GM18907 (cell line): ENCODE results near the gene ATXN7L1.
"Not testable (repeated sequence)": the region's sequence is repeated elsewhere in the genome, so short reads cannot be mapped to it uniquely, and the experiment has no call there.

ENCODE experiments used
- ATAC-seq: cut with Tn5 transposase; IDR thresholded peaks from one replicate; pipeline ENCODE4 v1.9.1; 2021; ENCODE audit warnings: mild to moderate bottlenecking, moderate library complexity; ENCODE audit not compliant: unreplicated experiment

The ATXN7L1 gene

DNA sequence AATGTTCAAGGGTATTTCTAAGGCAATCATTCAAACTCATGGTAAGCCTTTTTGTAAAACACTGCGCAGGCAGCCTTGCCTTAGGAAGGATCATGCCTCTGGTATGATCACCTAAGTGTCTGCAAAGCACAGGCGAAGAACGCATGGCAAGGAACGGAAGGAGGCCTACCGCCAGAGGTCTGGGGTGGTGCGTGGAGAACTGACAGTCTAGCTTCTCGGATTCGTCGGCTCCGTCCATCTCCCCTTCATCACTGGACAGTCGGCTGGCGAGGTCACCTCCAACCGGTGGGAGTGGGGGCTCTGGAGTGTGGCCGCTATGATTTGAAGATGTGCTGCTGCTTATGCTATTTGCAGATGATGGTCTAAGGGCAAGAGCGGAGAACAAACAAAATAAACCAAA is 252.5 kb downstream of the ATXN7L1 start:
- ATAC-seq, result no peak

DNA sequence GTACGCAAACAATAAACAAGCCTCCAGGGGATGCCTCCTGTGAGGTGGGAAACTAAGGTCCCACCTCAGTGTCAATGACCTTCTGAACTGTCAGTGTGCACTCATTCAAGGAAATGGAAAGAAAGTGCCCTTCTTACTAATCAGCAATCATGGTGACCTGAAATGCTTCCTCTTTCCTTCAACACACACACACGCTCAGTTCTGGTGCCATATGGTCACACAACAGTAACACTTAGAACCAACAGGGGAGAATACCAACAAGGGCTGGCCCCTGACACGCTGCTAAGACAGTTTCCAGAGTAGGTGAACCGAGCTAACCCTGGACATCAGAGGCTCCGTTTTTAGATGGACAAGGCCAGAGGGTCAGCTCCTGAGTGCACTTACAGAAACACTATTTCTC is 253.0 kb downstream of the ATXN7L1 start:
- ATAC-seq, result no peak

DNA sequence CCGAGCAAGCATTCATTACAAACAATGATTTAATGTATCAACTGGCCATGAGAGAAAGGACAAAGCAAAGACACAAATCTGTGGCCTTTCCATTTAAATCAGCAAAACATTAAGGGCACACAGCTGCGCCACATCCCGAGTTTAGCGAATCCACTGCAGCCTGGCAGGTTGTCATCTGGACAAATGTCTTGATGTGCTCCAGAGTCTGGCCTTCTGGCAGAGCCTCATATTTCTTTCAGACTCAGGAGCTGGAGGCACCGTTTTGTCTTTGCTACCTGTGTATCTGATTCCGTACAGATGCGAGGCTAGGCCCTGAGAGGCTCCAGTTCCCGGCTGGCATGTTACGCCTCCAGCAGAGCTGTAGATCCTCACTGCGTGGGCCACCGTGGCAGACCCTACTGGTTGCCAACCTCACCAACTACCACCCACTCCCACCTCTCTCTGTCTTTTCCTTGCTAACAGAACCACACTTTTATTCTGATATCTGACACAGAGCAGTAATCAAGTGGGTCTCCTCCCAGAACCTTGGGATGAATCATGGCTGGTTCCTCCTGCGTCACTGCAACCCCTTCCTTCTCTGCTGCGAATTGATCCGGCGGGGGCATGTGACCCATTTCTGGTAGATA is 254.2 kb downstream of the ATXN7L1 start:
- no peak for ATAC-seq

DNA sequence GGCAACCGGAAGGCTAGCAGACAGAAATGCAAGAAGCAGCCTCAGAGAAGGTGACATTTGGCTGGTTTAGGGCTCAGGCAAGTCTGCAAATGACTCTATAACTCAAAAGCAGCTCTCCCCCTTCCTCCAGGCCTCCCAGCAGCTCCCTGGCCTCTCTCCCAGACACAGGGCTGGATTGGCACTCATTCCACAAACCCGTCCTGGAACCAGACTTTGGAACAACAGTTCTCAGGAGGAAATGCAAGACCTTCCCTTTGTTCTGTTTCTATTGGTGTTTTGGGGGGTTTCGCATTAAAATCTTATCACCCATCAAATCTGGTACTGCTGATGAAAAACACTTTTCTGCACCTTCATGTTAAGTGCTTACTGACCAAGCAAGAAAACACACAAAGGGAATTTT is 254.8 kb downstream of the ATXN7L1 start:
- ATAC-seq, result no peak

DNA sequence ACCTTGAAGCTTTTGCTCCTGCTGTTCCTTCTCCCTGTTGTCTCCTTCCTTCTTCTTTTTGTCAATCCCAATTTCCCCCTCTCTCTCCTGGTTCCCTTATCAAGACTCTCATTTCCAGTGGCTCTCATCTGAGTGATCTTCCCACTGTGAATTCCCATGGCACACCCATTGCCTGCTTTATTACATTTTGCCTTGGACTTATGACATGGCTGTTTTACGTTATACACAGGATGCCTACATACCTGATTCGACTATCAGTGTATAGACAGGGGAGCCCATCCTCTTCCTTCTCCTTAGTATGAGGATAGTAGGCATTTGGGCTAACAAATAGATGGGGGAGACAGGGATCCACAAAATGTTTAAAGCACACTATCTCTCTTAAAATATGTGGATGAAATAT is 255.2 kb downstream of the ATXN7L1 start:
- ATAC-seq, result no peak

DNA sequence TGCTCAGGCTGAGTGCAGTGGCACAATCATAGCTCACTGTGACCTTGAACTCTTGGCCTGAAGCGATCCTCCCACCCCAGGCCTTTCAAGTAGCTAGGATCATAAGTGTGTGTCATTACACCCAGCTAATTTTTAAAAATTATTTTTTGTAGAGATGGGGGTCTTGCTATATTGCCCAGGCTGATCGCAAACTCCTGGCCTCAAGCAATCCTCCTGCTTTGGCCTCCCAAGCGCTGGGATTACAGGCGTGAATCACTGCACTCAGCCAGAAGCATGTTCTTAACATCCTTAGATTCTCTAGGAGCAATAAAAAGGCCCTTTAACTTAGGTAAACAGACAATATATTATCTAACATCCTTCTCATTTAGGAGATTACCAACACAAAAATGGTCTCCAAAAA is 256.8 kb downstream of the ATXN7L1 start:
- no peak for ATAC-seq

DNA sequence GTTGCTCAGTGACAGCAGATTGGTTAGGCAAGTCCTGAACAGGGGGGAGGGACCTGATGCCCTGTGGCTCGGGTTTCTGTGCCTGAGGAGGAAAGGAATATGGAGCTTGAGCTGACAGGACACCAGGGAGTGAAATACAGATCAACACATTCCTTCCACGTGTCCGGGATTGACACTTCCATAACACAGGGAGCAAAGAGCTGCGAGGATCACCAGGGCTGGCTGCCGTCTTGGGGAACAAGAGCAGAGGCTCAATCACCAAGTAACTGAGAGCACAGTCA is 258.4 kb downstream of the ATXN7L1 start:
- ATAC-seq, result no peak

DNA sequence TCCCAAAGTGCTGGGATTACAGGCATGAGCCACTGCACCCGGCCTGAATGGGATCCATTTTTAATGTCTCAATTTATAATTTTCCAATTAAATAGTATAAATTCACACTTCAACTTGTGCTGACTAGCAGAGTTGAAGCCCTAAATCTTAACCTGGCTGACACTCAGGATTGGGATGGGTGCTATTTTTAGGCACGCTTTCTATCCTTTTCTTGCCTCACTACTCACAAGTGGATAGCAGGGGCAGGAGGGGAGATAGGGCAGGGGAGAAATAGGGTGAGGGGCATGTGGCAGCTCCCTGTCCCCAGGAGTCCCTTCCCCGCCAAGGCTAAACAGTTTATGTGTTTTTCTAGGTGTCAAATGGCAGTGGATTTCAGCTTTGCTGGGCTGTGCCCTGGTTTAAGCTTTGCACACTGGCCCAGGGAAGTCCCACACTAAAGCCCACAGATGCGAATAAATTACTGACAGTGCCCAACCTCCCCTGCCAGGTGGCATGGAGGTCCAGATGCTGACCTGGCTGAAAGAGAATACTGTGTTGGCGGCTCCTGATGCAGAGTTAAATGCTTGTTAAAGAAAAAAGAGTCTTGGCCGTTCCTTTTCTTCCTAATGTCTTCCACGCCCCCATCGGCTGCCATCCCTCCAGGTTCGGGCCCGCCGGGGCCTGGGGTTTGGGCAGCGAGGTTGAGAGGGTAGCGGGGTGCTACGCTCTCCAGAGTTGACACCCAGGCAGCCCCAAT is 259.0 kb downstream of the ATXN7L1 start:
- ATAC-seq, result no peak

DNA sequence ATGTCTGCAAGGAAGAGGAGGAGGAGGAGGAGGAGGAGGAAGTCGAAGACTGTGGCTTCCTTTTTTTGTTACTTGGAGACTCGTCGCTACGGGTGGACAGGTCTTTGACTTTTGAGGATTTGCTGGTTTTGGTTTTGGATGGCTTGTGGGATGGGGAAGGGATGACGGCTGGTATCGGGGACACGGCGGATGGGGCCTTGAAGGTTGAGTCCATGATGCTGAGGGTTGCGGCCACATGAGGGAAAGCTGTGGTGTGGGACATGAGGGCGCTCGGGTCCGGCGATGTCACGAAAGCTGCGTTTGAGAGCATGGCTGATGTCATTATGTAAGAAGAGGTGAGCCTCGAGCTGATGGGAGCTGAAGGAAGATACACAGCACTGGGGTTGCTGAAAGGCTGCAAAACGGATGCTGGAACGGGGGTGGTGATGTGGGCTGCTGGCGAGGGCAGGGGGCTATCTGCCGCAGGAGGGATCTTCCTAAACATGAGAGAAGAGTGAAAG is 262.0 kb downstream of the ATXN7L1 start:
- no peak for ATAC-seq

DNA sequence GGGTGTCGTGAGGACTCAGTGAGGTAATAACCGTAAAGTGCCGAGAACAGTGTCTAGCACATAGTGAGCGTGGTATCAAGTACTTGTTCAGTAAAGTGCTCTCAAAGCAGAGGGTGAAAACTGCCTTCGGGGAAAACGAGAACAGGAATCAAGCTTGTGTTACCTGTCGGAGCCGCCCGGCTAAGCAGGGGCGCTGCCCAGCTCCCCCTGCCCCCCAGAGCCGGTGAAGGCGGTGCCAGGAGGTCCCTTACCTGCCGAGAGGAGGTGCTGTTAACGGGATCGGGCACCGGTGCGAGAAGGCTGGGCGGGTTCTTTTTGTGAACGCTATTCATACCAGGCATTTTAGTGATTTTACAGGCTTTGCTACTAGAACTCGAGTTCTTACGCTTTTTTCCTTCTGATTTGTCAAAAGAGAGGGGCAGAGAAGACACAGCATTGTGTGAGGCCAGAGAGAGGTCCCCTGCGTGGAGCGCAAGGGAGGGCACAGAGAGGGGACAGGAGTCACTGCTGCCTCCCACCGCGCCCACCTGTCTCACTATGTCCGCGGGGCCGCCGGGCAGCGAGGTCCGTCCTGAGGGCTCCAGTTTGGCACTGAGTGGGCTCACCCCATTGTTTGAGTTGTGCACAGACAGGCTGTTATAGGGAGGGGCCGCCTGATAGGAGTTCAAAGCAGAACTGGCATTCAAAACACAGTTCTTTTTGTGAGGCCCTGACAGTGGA is 262.6 kb downstream of the ATXN7L1 start:
- ATAC-seq, result no peak

DNA sequence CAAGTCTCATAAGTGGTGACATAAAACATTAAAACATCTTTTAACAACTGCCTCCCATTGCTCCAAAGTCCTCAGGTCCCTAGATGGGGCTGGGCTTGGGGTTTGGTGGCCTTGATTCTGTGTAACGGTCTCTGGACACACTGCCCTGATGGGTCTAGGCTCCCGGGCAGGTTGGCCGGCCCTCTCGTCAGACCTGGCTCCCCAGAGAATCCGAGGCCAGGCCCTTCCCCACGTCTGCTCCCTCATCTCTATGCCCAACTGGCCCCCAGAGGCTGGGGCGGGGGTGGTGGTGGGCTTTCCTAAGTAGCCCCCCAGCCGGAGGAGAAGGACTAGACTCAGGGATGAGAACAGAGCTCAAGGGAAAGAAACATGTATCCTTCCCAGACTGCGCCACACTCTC is 263.6 kb downstream of the ATXN7L1 start:
- no peak for ATAC-seq

DNA sequence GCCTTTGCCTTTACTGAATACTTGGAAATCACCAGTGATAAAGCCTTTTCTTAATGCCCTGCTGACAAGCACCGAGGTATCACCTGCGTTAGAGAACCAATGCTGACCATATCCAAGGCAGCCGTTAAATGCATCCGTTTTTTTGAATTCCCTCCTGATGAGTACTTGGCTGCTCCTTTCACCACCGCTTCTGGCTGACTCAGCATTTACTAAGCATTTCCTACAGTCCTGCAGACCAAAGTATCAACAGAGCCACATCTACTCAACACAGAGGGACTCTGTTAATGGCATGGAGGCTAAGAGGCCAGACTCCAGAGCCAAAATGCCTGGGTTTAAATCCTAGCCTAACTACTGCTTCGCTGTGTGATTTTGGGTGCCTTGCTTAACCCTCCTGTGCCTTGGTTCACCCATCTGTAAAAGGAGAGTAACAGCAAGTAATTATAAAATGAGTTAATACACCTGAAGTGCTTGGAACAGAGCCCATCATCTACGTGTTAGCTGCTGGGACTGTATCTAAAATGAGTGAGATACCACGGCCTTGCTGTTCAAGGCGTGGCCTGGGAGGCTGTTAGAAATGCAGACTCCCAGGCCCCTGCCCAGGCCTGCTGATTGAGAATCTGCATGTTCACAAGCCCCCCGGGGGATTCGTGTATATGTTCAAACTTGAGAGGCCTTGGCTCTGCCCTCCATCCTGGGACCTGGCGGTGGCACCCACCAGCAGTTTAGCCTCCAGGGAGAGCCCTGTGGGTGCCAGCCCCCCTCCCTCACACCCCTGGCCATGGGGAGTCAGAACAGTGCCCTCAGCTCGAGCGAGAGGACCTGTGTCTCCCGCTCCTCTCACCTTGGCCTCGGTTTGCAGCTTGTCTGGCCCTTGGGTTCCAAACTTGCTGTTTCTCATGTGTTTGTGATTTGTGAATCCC is 264.3 kb downstream of the ATXN7L1 start:
- no peak for ATAC-seq

DNA sequence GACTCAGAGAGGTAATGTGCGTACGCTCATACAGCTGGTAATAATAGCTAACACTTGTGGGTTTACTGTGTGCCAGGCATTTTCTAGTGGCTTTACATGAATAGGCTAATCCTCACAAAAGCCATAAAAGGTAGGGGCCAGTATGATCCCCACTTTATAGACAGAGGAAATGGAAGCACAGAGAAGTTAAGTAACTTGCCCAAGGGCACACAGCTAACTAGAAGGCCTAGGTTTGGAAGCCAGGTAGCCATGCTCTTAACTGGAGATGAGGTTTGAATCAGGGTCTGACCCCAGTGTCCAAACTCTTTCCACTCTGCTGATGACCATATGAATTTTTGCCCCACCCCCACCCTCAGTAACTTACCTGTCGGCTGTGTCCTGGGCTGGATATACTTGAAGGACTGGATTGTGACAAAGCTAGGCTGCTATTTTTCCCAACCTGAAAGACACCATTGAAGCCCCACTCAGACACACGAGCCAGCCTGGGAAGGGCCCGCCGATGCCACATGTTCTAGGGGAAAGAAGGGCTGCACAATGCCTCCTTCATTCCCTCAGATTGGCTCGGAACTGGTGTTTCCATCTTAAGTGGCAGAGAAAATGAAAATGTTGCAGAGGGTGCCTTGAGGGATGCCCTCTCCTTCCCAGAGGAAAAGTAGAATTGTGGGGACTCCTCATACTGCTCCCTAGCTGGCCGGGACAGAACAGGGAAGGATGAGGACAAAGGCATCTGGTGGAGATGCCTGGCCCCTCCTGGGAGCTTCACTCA is 266.1 kb downstream of the ATXN7L1 start:
- no peak for ATAC-seq

DNA sequence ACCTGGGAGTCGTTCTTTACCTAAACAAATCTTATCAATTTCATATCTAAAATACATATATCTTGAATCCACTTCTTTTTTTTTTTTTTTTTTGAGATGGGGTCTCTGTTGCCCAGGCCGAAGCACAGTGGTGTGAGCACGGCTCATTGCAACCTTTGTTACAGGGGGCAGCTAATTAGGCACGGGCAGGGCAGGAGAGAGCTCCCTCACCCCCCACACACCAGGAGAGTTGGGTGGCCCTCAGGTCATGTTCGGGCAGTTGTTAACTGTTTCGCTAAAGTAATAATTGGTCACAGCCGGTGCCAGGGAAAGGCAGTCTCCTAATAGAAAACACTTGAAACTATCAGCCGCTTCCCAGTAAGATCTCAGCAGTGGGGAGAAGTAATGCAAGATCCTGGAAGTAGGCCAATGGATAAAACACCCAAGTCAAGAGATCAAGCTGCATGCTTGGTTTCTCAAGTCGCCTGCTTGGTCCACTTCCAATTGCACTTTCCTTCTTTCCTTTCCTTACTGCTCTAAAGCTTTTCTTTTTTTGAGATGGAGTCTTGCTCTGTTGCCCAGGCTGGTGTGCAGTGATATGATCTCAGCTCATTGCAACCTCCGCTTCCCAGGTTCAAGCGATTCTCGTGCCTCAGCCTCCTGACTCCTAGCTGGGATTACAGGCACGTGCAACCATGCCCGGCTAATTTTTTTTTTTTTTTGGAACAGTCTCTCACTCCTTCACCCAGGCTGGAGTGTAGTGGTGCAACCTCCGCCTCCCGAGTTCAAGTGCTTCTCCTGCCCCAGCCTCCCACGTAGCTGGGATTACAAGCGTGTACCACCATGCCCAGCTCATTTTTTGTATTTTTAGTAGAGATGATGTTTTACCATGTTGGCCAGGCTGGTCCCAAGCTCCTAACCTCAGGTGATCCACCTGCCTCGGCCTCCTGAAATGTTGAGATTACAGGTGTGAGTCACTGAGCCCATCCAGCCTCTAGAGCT is 273.8 kb downstream of the ATXN7L1 start:
- ATAC-seq, result no peak

DNA sequence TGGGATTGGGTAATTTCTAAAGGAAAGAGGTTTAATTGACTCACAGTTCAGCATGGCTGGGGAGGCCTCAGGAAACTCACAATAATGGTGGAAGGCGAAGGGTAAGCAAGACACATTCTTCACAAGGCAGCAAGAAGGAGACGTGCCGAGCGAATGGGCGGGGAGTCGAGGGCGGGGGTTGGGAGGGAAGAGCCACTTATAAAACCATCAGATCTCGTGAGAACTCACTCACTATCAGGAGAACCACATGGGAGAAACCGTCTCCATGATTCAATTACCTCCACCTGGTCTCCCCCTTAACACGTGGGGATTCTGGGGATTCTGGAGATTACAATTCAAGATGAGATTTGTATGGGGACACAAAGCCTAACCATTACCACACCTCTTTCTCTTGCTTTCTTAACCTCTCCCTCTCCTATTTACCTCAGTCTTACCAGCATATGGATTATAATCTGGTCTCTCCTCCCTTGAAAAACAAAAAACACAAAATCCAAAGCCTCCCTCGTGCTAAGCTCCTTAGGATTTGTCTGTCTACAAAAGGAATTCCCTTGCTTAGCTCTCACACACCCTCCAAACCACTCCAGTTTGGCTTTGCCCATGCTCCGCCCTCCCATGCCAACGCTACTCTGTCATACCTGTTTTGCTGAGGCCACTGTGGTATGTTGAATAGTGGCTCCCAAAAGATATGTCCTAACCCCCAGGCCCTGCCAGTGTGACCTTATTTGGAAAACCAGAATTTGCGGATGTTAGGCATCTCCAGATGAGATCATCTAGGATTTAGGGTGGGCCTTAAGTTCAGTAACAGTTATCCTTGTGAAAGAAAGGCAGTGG is 275.5 kb downstream of the ATXN7L1 start:
- no peak for ATAC-seq

DNA sequence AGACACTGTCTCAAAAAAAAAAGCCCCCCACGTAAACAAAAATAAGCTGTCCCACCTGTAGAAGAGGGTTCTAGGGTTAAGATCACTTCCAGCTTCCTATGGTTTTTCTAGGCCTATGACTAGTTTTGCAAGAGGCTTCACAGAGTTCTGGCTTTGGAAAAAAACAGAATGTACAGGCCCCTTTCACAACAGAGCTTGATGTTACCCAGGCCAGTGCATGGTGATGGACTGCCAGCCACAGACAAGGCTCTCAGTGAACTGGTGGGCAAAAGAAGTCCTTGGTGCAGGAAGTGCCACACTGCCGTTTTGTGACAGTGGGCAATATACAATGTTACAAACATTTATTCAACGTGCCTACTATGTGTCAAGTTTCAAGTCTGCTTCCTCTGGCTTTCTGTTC is 276.8 kb downstream of the ATXN7L1 start:
- ATAC-seq, result no peak

DNA sequence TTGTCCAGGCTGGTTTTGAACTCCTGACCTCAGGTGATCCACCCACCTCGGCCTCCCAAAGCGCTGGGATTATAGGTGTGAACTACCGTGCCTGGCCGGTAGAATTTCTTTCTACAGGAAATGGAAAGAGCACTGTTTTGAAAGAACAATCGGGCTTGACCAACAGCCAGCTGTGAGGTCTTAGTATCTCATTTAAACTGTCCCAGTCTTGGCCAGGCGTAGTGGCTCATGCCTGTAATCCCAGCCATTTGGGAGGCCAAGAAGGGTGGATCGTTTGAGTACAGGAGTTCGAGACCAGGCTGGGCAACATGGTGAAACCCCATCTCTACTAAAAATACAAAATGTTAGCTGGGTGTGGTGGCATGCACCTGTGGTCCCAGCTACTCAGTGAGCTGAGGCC is 277.3 kb downstream of the ATXN7L1 start:
- ATAC-seq, result not testable (repeated sequence)

DNA sequence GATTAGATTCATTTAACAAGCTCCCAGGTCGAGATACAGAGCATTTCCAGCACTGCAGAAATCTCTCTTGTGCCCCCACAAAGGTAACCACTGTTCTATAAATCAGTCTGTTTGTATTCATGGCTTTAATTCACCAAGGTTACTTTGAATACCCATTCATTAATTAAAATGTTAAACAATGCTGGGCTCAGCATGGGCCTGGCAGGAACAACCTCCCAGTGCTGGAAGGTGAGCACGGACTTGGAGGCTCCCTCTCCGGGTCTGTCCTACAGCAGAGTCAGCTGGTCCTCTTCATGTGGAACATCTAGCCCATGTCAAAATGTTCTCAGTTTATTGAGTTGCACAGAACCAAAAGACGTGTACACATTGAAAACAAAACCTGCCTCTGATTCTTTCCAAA is 279.5 kb downstream of the ATXN7L1 start:
- no peak for ATAC-seq
